Erythroblast (primary cell): Measurements from ENCODE around the gene CD3E.

Source experiments
- GATA1 ChIP-seq: IDR thresholded peaks from 2 replicates; pipeline ENCODE4 v1.6.1; 2011; ENCODE audit warnings: low read depth, mild to moderate bottlenecking, control low read depth, low read length, moderate library complexity
- POLR2A ChIP-seq: IDR thresholded peaks from 2 replicates; pipeline ENCODE4 v1.6.1; 2011; ENCODE audit warnings: mild to moderate bottlenecking, low read length

- no peak for TF ChIP-seq POLR2A
- no peak for TF ChIP-seq GATA1
These were observed 53.5 kb downstream of the CD3E start for GRCh38 chr11:118358071-118358470.
